ENCODE results near the gene CAPN15.

The CAPN15 gene

DNA sequence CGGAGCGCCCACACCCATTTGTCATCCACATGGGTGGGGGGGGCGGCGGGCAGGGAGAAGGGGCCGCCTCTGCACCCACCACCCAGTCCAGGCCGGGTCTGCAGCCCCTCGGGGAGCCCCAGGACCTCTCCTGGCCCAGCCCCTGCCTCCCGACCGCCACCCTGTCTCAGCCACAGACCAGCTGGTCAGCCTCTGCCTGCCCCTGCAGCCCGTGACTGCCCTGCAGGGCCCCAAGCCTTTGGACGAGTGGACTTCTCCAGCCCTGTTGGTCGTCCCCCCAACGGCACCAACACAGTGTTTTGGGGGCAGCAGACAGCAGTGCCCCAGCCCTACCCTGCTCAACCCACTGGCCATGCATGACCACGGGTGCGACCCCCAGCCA is 33.9 kb downstream of the CAPN15 start:
- H3K4me3 ChIP-seq (ENCODE audit: low read depth, low read length), result no peak overlapping the region
- TF ChIP-seq, protein P1, sequence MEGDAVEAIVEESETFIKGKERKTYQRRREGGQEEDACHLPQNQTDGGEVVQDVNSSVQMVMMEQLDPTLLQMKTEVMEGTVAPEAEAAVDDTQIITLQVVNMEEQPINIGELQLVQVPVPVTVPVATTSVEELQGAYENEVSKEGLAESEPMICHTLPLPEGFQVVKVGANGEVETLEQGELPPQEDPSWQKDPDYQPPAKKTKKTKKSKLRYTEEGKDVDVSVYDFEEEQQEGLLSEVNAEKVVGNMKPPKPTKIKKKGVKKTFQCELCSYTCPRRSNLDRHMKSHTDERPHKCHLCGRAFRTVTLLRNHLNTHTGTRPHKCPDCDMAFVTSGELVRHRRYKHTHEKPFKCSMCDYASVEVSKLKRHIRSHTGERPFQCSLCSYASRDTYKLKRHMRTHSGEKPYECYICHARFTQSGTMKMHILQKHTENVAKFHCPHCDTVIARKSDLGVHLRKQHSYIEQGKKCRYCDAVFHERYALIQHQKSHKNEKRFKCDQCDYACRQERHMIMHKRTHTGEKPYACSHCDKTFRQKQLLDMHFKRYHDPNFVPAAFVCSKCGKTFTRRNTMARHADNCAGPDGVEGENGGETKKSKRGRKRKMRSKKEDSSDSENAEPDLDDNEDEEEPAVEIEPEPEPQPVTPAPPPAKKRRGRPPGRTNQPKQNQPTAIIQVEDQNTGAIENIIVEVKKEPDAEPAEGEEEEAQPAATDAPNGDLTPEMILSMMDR (IDR thresholded peaks at IDR 0.05; ENCODE audit: borderline replicate concordance, insufficient read depth, low read depth, low read length), result no peak

DNA sequence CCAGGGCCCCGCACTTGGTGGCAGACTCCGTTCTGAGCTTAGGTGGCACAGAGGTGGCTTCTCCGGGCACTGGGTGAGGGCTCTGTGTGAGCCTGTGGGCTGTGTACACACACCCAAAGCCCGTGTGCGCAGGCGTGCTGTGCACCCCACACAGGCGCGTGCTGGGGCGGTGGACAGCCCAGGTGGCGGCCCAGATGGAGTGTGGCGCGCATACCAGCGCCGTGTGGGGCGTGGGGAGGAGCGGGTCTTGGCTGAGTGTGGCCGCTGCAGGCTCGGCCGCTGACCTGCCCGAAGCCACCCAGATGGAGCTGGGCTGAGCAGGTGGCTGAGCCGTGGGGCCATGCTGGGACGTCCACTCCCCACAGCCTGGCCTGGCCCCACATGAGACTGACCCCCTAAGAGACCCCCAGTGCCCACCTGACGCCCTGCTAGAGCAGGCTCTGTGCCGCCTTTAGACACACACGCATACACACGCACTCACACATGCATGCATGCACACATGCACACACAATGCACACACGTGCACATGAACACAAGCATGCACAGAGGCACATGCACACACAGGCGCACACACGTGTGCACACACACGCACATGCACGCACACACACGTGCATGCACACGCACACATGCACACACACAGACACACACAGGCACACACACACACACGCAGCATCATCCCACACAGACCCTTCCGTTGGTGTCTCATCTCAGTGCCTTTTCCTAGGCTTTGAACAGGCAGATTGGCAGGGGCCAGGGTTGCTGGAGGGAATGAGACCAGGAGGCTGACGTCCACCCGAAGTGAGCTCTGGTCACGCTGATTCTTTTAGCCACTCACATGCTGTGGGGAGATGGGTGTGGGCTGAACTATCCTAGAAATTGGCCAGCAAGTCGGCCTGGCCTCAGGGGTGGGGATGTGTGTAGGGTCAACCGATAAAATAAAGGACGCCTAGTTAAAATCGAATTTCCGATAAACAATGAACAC is 34.7 kb downstream of the CAPN15 start:
- no peak overlapping the region for H3K4me3 ChIP-seq (ENCODE audit: low read depth, low read length)
- TF ChIP-seq, protein P1 (IDR thresholded peaks at IDR 0.05; ENCODE audit: borderline replicate concordance, insufficient read depth, low read depth, low read length), result no peak

DNA sequence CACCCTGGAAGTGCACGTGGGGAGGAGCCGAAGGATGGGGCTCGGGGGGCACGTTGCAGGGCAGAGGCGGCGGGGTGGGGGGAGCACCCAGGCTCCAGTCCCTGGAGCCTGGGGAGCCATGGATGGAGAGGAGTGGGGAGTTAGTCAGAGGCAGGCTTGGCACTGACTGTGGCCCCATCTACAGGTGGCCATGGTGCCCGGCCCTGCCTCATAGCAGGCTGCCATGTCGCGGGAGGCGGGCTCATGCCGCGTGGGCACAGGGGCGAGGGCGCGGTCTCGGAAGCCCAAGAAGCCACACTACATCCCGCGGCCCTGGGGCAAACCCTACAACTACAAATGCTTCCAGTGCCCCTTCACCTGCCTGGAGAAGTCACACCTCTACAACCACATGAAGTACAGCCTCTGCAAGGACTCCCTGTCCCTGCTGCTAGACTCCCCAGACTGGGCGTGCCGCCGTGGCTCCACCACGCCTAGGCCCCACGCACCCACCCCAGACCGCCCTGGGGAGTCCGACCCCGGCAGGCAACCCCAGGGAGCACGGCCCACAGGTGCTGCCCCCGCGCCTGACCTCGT is 35.6 kb downstream of the CAPN15 start:
- TF ChIP-seq, protein P1 (IDR thresholded peaks at IDR 0.05; ENCODE audit: borderline replicate concordance, insufficient read depth, low read depth, low read length), result no peak
- no peak overlapping the region for H3K4me3 ChIP-seq (ENCODE audit: low read depth, low read length)

DNA sequence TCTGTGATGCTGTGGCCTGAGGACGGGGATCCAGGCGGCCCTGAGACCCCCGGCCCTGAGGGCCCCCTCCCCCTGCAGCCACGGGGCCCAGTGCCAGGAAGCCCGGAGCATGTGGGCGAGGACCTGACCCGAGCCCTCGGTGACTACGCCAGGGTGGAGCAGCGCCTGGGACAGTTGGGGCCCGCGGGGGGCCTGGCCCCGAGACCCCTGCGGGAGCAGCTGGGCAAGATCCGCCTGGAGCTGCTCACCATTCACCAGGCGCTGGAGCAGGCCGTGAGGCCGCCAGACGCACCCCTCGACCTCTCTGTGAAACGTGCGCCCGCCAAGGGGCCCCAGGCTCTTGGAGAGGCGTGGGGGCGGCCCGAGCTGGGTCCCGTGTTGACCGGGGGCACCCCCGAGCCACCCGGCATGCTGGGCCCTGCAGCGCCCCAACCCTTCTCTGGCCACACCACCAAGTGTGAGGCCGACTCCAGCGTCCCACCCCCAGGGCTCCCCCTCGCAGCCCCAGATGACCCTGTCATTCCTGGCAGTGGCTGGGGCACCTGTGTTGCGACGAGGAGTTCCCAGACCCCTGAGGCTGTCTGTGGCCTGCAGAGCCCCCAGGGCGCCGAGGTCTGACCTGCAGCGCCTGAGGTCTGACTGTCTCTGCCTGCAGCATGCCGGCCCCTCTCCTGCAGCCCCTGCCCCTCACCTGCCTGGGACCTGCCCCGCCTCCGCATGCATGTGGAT is 37.3 kb downstream of the CAPN15 start:
- no peak overlapping the region for H3K4me3 ChIP-seq (ENCODE audit: low read depth, low read length)
- TF ChIP-seq, protein P1 (IDR thresholded peaks at IDR 0.05; ENCODE audit: borderline replicate concordance, insufficient read depth, low read depth, low read length), result no peak

DNA sequence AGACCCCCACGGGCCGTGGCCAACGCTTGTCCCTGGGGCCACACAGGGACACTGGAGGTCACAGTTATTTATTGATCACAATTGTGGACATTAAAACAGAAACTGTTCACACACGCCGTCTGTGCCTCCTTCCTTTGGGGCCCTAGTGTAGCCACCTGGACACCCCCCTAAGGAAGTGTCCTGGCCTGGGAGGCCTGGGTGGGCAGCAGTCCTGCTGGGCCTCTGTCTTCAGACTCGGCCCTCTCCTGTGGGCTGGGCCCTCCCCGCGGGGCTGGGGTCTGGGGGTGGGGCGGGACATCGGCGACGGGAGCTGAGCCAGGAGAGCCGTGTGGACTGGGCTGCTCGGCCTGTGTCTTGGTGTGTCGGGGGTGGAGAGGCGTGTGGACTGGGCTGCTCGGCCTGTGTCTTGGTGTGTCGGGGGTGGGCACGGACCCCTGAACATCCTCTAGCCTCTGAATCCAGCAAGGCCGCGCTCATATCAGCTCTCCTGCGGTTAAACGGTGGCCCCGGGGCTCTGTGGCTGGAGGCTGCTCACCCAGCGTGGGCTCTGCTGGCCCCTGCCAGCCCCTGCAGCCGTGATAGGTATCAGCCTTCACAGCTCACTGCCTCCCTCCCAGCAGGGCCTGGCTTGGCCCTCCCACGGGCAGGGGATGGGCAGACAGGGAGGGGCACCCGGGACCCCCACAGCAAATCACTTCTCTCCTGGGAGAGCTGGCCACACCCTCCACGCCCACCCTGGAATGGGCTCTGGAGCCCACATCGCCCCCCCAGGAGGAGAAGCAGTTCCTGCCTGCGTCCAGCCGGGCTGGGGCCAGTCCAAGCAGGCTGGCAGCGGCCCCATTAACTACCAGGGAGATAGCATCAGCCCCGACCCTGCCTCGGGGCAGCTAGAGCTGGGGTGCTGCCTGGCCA is 38.2 kb downstream of the CAPN15 start:
- no peak overlapping the region for H3K4me3 ChIP-seq (ENCODE audit: low read depth, low read length)
- TF ChIP-seq, protein P1 (IDR thresholded peaks at IDR 0.05; ENCODE audit: borderline replicate concordance, insufficient read depth, low read depth, low read length), result no peak
